Activated effector memory CD4-positive, alpha-beta T cell treated with Interleukin-2 at 50 U/mL for 16 hours (primary cell): ENCODE measurements around the gene JADE3.

Experiments used
- DNase-seq: peaks from one replicate; pipeline ENCODE4 v3.0.0-alpha.2; 2020

Gene JADE3

GRCh38 chrX:46912098-46912602 lies at the start of gene JADE3:
Gene JADE3 (plus strand): TSS chrX:46912421. CDS start chrX:46984895, 72,474 bp downstream.
- no peak for DNase-seq

- DNase-seq, result no peak
Observed at GRCh38 chrX:46863072-46863471, 49.1 kb upstream of the JADE3 start.

- DNase-seq, result no peak
Observed at GRCh38 chrX:46864606-46865005, 47.6 kb upstream of the JADE3 start.

DNA sequence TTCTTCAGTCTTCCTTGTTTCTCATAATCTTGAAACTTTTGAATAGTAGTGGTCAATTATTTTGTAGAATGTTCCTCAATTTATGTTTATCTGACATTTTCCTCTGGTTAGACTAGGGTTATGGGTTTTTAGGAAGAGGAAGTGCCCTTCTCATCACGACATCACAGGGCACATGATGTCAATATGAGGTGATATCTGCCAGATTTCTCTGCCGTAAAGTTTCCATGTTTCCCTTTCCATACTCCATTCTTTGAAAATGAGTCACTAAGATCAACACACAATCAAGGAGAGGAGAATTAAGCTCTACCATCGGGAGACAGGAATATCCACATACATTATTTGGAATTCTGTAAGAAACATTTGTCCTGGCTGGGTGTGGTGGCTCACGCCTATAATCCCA lies 46.9 kb upstream of the JADE3 start:
- DNase-seq, result no peak

DNA sequence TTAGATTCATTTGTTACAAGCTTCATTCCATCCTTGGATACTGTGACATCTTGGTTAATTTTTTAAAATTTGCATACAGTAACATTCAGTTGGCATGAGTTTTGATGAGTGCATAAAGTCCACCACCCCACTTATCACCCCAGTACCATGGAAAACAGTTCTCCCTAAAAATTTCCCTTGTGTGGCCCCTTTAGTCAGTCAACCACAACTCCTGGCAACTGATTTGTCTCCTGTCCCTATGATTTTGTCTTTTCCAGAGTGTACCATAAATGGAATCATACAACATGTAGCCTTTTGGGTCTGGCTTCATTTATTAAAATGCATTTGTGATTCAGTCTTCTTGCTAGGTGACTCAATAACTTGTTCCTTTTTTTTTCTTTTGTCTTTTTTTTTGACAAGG lies 45.5 kb upstream of the JADE3 start:
- no peak for DNase-seq

- no peak for DNase-seq
Observed at GRCh38 chrX:46873746-46874145, 38.5 kb upstream of the JADE3 start.

GRCh38 chrX:46876901-46877300 lies 35.3 kb upstream of the JADE3 start:
- no peak for DNase-seq

DNA sequence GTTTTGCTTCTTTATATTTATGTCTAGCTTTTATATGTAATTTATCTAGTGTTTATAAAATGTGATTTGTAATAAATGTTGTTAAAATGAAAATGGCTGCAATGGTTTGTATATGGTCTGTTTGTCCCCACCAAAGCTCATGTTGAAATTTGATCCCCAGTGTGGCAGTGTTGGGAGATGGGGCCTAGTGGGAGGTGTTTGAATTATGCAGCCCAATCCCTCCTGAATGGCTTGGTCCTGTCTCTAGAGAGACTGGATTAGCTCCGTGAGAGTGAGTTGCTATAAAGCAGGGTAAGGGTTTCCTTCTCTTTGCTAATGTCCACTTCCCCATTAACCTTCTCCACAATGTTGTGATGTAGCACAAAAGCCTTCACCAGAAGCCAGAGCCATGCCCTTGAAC lies 30.0 kb upstream of the JADE3 start:
- no peak for DNase-seq

DNA sequence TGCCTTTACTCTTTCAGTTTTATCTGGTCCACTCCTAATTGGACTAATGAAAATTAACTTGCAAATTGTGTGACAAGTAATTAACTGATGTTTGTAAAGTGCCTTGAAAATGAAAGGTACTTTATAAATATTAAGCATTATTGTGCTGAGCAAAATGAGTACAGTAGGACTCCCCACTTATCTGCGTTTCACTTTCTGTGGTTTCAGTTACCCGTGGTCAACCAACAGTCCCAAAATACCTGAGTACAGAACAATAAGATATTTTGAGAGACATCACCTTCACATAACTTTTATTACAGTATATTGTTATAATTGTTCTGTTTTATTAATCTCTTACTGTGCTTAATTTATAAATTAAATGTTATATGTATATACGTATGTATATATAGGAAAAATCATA lies 27.4 kb upstream of the JADE3 start:
- DNase-seq, result no peak

DNA sequence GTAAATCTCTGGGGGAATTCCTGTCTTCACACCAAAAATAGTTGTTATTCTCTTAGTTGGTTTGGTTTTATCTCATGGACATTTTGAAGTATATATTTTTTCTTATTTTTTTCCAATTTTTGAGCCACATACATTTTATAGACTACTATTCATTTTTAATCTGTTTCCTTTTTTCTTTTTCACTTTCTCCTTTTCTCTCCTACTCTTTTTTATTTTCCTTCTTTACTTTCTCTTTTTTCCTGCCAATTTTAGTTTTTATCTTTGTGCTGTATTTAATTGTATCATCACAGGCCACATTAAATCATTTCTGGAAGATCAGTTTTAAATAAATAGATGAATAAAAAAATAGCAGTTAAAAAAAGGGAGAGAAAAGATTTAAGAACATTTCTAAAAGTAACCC lies 14.0 kb upstream of the JADE3 start:
- no peak for DNase-seq

GRCh38 chrX:46903458-46904242 lies 8.6 kb upstream of the JADE3 start:
- DNase-seq, result peak; percentile 29

DNA sequence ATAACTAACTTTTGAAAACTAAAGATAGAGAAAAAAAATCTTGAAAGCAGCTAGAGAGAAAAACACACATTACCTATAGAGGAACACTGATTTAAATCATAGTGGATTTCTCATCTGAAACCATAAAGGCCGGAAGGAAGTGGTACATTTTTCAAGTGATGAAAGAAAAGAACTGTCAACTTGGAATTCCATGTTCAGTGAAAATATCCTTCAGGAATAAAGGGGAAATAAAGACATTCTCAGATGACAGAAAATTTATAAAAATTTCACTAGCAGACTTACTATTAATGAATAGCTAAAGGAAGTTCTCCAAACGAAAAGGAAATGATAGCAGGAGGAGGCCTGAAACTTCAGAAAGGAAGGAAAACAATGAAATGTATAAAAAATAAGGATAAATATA lies 7.6 kb upstream of the JADE3 start:
- DNase-seq, result no peak

GRCh38 chrX:46910415-46910814 lies 1.8 kb upstream of the JADE3 start:
- DNase-seq, result no peak

DNA sequence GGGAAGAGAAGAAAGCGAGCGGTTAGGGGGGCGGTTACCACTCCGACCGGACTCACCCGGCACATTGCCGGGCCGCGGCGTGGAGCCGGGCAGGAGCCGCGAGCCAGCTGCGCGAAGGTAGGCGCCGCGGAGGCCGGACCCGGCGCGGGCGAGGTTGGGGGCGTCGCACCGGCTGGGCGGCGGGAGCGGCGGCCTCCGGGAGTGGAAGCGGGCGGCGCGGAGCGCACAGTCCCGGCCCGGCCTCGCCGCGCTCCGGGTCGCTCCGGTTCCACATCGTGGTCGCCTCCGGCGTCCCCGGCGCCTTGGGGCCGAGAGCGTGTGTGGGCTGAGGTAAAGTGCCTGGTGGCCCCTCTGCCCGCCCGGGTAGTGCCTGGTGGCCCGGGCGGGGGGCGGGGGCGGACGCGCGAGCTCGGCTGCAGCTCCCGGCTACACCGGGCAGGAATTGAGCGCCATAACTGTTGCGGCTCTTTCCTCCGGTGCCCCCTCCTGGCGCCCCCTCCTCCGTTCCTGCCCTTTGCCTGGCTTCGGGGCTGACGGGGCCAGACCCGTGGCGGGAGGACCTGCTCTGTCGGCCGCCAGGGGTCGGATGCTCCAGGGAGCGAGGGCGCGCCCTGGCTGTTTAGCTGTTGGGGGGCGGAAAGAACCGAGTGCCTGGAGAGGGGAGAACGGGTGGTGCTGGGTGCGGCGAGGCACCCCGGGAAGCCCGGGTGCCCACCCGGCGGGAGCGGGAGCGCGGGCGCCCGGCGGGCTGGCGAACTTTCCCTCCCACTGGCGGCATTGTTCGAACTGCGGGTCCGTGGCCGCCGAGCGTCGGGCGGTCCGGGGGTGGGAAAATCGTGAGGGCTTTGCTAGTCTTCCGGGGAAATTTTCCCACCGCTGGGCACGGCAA lies 626 bp downstream of the JADE3 start:
- no peak for DNase-seq

DNA sequence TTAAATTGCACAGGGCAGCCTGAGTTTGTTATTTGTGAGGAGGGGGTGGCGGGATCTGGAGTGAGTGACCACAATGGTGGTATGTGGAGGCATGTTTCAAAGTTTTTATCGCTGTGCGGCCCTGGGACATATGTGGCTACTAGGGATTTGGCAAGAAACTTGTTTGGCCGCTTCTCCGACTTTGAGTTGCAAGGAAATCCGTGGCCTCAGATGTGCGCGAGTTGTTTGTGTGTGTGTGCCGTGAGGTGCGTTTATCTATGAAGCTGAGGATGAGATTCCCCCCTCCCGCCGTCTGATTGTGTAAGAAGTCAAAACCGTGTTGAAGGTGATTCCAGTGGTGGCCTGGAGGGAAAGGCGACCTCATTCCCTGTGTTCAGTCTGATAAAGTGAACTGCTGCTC lies 1.4 kb downstream of the JADE3 start:
- no peak for DNase-seq

- no peak for DNase-seq
Observed at GRCh38 chrX:46916273-46916672, 4.1 kb downstream of the JADE3 start.

GRCh38 chrX:46917622-46918021 lies 5.4 kb downstream of the JADE3 start:
- no peak for DNase-seq

DNA sequence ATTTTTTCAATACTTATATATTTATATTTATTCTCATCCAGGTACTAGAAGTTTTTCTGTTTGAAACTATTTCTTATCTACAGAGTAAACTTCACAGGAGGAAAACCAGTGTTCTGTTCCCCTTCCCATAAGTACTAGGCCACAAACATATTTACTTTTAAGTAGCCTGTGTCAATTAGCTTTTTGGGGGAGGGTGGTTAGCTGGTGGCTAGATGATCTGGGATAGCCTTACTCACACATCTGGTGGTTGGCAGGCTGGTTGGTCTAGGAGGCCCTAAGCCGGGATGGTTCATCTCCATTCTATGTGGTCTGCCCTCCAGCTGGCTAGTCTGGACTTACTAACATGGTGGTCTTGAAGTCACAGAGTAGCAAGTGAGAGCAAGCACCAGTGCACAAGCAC lies 6.2 kb downstream of the JADE3 start:
- DNase-seq, result no peak

DNA sequence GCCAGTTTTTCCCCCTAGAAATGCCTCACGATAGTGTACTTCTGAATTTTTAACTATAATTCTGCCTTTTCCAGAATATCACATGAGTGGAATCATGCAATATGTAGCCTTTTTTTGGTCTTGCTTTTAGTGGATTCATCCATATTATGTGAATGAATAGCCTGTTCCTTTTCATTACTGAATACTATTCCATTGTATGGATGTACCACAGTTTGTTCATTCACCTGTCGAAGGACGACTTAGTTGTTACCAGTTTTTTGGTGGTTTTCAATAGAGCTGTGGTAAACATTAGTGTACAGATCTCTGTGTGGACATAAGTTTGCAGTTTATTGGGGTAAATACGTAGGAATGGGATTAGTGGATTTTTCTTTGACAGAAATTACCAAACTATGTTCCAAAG lies 8.0 kb downstream of the JADE3 start:
- no peak for DNase-seq

DNA sequence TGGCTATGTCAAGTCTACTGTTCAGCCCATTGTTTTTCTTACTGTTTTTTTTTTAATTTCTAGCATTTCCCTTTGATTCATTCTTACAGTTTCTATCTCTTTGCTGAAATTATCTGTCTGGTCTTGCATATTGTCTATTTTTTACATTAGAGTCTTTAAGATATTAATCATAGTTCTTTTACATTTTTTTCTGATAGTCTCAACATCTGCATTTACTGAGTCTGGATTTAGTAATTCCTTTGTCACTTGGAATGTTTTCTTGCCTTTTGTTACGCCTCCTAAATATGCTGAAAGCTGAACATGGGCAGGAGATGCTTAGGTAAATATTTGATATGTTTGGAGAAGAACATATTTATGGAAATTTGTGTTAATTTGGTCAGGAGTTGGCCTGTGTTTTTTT lies 10.4 kb downstream of the JADE3 start:
- no peak for DNase-seq

DNA sequence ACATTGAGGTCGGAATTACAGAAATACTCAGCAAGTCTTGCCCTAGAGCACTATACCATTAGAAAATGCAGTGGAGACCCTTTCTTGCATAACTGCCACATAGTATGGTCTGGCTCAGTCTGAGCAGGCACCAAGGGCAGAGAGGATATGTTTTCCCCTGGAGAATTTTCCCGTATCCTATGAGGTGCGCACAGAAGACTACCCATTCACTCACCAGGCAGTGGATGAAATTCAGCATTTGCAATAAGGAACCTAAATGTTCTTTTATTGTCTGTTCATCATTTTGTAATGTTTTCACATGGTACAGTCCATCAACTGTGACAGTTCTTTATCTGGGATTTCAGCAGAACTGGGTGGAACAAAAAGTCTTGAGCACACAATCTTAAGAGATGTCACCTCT lies 15.5 kb downstream of the JADE3 start:
- no peak for DNase-seq

DNA sequence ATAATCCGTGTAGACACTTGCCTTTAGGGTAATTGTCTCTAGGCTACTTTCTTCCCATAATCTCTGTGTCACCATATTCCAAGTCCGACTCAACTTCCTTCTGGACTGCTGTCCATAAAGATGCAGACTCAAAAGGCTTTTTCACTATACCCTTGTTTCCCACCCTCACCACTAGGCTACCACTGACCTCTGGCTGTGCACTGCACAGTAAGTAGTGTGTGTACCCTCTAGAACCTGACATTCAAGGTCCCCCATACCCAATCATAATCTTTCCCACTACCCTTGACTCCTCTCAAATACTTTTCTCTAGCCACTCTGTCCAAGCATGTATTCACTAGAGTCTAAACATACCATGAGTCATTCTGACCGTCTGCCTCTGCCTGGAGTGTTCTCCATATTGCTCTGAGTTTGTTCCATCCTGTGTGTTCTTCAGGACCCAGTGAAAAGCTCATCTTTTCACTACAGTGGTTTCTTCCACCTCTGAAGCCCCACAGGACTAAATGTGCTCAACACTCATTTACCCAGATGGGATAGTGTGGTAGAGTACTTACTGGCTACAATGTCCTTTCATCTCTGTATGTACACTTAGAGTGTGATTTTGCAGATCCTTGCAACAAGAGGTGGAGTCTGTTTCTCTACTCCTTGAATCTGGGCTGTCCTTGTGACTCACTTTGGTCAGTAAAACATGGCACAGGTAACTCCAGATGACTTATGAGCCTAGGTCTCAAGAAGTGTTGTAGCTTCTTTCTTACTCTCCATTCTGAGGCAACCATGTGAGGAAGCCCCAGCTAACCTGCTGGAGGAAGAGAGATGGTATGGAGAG lies 17.4 kb downstream of the JADE3 start:
- DNase-seq, result no peak

DNA sequence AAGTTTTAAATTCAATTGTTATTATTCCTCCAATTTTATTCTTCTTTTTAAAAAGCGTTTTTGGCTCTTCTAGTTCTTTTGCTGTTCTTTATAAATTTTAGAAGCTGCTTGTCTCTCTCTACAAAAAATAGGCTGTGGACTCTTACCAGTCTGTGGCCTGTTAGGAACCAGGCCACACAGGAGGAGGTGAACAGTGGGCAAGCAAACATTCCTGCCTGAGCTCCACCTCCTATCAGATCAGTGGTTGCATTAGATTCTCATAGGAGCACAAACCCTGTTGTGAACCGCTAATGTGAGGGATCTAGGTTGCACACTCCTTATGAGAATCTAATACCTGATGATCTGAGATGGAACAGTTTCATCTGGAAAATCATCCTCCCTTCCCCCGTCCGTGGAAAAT lies 23.1 kb downstream of the JADE3 start:
- DNase-seq, result no peak
